Suprapubic skin (tissue), 3 donors: ENCODE results near the gene LDLRAD4.

Source experiments
- POLR2AphosphoS5 ChIP-seq, 3 donors: sonication (generic); formaldehyde crosslinking; IDR thresholded peaks; one replicate each; pipeline ENCODE4 v1.6.1; 2017; ENCODE audit warnings: antibody characterized with exemption in 3 of 3
- TF ChIP-seq, protein P1 (sequence below), 2 donors: fragments of 200-600 bp in 1 of 2; fragments of 450-650 bp in 1 of 2; sonication (generic) in 1 of 2; IDR thresholded peaks; one replicate each; pipeline ENCODE4 v1.5.1; 2016 to 2019; ENCODE audit warnings: antibody characterized with exemption in 2 of 2, mild to moderate bottlenecking in 1 of 2, moderate library complexity in 1 of 2

DNA sequence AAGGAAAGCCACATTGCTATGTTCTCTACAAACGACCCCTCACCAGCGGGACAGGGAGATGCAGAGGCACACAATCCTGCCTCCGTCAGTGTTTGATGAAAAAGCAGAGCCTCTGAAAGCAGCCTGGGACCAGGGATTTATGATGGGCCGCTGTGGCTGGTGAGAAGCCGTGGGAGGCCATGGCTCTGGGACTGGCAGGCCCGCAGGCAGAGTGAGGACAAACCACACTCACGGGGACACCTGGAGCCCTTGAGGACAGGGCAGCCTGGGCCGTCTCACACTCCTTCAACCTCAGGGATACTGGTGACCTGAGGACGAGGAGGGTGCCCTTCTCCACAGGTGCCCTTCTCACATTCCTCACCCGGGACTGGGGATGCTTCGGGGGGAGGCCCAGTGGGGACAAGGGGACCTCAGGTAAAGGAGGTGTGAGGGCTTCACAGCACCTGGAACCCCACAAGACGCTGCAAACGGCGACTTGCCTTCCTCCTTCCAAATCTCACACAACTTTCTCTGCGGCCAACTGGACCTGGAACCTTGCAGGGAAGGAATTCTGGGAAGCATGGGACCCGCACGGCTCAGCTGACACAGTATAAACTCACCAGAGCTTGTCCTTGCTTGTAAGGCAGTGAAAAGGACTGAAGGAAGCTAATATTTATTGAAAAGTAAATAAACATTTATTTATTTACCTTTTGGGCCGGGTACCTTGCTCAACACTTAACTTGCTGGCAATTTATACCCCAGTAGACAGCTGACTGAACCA lies 5.3 kb upstream of the LDLRAD4 start:
- TF ChIP-seq, protein P1, sequence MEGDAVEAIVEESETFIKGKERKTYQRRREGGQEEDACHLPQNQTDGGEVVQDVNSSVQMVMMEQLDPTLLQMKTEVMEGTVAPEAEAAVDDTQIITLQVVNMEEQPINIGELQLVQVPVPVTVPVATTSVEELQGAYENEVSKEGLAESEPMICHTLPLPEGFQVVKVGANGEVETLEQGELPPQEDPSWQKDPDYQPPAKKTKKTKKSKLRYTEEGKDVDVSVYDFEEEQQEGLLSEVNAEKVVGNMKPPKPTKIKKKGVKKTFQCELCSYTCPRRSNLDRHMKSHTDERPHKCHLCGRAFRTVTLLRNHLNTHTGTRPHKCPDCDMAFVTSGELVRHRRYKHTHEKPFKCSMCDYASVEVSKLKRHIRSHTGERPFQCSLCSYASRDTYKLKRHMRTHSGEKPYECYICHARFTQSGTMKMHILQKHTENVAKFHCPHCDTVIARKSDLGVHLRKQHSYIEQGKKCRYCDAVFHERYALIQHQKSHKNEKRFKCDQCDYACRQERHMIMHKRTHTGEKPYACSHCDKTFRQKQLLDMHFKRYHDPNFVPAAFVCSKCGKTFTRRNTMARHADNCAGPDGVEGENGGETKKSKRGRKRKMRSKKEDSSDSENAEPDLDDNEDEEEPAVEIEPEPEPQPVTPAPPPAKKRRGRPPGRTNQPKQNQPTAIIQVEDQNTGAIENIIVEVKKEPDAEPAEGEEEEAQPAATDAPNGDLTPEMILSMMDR (IDR thresholded peaks at IDR 0.05) = no peak
- no peak for TF ChIP-seq POLR2AphosphoS5 (IDR thresholded peaks at IDR 0.05)
